ENCODE results near the gene IRF4.

Gene IRF4

GRCh38 chr6:398558-399078, 7.1 kb downstream of the IRF4 start:
- DNase-seq (ENCODE audit: low spot score) = no peak

GRCh38 chr6:399785-400534, 8.4 kb downstream of the IRF4 start:
- DNase-seq (ENCODE audit: low spot score) = no peak

- DNase-seq (ENCODE audit: low spot score) = no peak
These were observed 9.3 kb downstream of the IRF4 start for GRCh38 chr6:400815-401214.

- no peak for DNase-seq (ENCODE audit: low spot score)
These were observed 9.9 kb downstream of the IRF4 start for GRCh38 chr6:401239-401993.

- no peak for DNase-seq (ENCODE audit: low spot score)
These were observed 10.6 kb downstream of the IRF4 start for GRCh38 chr6:401994-402640.

- DNase-seq (ENCODE audit: low spot score) = no peak
These were observed 11.5 kb downstream of the IRF4 start for GRCh38 chr6:402901-403658.

- no peak for DNase-seq (ENCODE audit: low spot score)
These were observed 12.4 kb downstream of the IRF4 start for GRCh38 chr6:403659-404655.

- no peak for DNase-seq (ENCODE audit: low spot score)
These were observed 13.3 kb downstream of the IRF4 start for GRCh38 chr6:404685-405423.

GRCh38 chr6:408148-408547, 16.6 kb downstream of the IRF4 start:
- DNase-seq (ENCODE audit: low spot score) = no peak

GRCh38 chr6:408599-409102, 17.1 kb downstream of the IRF4 start:
- peak; percentile 59 for DNase-seq (ENCODE audit: low spot score)

GRCh38 chr6:409370-409972, 17.9 kb downstream of the IRF4 start:
- DNase-seq (ENCODE audit: low spot score) = no peak

- DNase-seq (ENCODE audit: low spot score) = no peak
These were observed 19.2 kb downstream of the IRF4 start for GRCh38 chr6:410555-411395.

- no peak for DNase-seq (ENCODE audit: low spot score)
These were observed 20.0 kb downstream of the IRF4 start for GRCh38 chr6:411402-412145.

GRCh38 chr6:412146-412886, 20.8 kb downstream of the IRF4 start:
- DNase-seq (ENCODE audit: low spot score) = no peak

GRCh38 chr6:414447-414846, 22.9 kb downstream of the IRF4 start:
- DNase-seq (ENCODE audit: low spot score) = no peak

GRCh38 chr6:415087-415486, 23.5 kb downstream of the IRF4 start:
- DNase-seq (ENCODE audit: low spot score) = no peak

GRCh38 chr6:421211-421610, 29.7 kb downstream of the IRF4 start:
- DNase-seq (ENCODE audit: low spot score) = no peak

Data from GM03348 (cell line).